HepG2 (cell line): ENCODE data around the gene SEMA4C. TPM values are rescaled to one million over a fixed set of nuclear protein-coding genes. Genes with fewer than 3 reads are reported as not detected.
A peak's percentile ranks its signal among the peaks of the same experiment; 100 is the strongest.

Source experiments
- MYNN ChIP-seq: sonication (generic); formaldehyde crosslinking; IDR thresholded peaks from 2 replicates; pipeline ENCODE4 v1.4.0; 2020; ENCODE audit warnings: mild to moderate bottlenecking, low read depth, missing genetic modification reagents
- NFYB ChIP-seq: sonication (generic); formaldehyde crosslinking; IDR thresholded peaks from 2 replicates; pipeline ENCODE4 v1.4.0; 2020; ENCODE audit warnings: missing genetic modification reagents
- RBFOX2 ChIP-seq: fragments of 200-400 bp; formaldehyde crosslinking; IDR thresholded peaks from 2 replicates; pipeline ENCODE4 v1.6.1; 2017; ENCODE audit warnings: low read depth, mild to moderate bottlenecking, low read length
- ZBTB42 ChIP-seq: sonication (generic); formaldehyde crosslinking; IDR thresholded peaks from 2 replicates; pipeline ENCODE4 v1.5.0; 2020; ENCODE audit warnings: mild to moderate bottlenecking, missing genetic modification reagents
- ZFP62 ChIP-seq: sonication (generic); formaldehyde crosslinking; IDR thresholded peaks from 2 replicates; pipeline ENCODE4 v1.4.0; 2020; ENCODE audit warnings: missing genetic modification reagents
- ZNF234 ChIP-seq: sonication (generic); formaldehyde crosslinking; conservative IDR thresholded peaks from 2 replicates; pipeline ENCODE4 v1.5.1; 2020; ENCODE audit warnings: mild to moderate bottlenecking, missing genetic modification reagents
- ZNF337 ChIP-seq: sonication (generic); formaldehyde crosslinking; IDR thresholded peaks from 2 replicates; pipeline ENCODE4 v1.5.1; 2020; ENCODE audit warnings: missing genetic modification reagents, low read depth, mild to moderate bottlenecking, borderline replicate concordance
- ZNF33A ChIP-seq: sonication (generic); formaldehyde crosslinking; IDR thresholded peaks from 2 replicates; pipeline ENCODE4 v1.5.1; 2020; ENCODE audit warnings: missing genetic modification reagents, mild to moderate bottlenecking, moderate library complexity, borderline replicate concordance
- ZNF441 ChIP-seq: sonication (generic); formaldehyde crosslinking; IDR thresholded peaks from 2 replicates; pipeline ENCODE4 v1.7.0; 2021; ENCODE audit warnings: missing genetic modification reagents, borderline replicate concordance
- polyA plus RNA-seq, 8 experiments: library from polyadenylated mRNA; depleted of rRNA in 3 of 8; stranded (reverse) in 7 of 8; unstranded in 1 of 8; fragments of >200 nt; fragmentation: Illumina TruSeq in 4 of 8; extraction: Trizol in 4 of 8; gene quantifications; 2 replicates each; pipeline versions ENCODE4 v1.2.1 to v1.2.3, GENCODE V29; 2011 to 2016; ENCODE audit warnings: low read depth in 4 of 8, missing spikeins in 1 of 8, mixed read lengths in 1 of 8; ENCODE audit not compliant: insufficient read depth in 1 of 8
- total RNA-seq, 5 experiments: library from RNA; depleted of rRNA; stranded (reverse); fragments of >200 nt; fragmentation: Illumina TruSeq; extraction: Trizol; gene quantifications; 2 replicates each; pipeline ENCODE4 v1.2.3, GENCODE V29; 2016; ENCODE audit warnings: low read depth in 1 of 5
- TF ChIP-seq, protein P1 (sequence below): sonication (generic); formaldehyde crosslinking; IDR thresholded peaks from 2 replicates; pipeline ENCODE4 v1.5.1; 2020; ENCODE audit warnings: mild to moderate bottlenecking, missing genetic modification reagents, moderate library complexity
- TF ChIP-seq, protein P2 (sequence below): fragments of 450-650 bp; IDR thresholded peaks from 2 replicates; pipeline ENCODE4 v1.6.1; 2017; ENCODE audit warnings: mild to moderate bottlenecking
- TF ChIP-seq, protein P3 (sequence below): sonication (generic); formaldehyde crosslinking; IDR thresholded peaks from 2 replicates; pipeline ENCODE4 v1.5.1; 2020; ENCODE audit warnings: mild to moderate bottlenecking, missing genetic modification reagents, borderline replicate concordance
- TF ChIP-seq, protein P4 (sequence below): sonication (generic); formaldehyde crosslinking; IDR thresholded peaks from 2 replicates; pipeline ENCODE4 v1.4.0; 2020; ENCODE audit warnings: mild to moderate bottlenecking, missing genetic modification reagents, borderline replicate concordance

SEMA4C gene
- total and polyA plus RNA-seq, 2 of the 13 experiments (the other 11 are each of a cell fraction or from before 2014, with no cell fraction given) = 25.9 to 46.6 TPM

DNA sequence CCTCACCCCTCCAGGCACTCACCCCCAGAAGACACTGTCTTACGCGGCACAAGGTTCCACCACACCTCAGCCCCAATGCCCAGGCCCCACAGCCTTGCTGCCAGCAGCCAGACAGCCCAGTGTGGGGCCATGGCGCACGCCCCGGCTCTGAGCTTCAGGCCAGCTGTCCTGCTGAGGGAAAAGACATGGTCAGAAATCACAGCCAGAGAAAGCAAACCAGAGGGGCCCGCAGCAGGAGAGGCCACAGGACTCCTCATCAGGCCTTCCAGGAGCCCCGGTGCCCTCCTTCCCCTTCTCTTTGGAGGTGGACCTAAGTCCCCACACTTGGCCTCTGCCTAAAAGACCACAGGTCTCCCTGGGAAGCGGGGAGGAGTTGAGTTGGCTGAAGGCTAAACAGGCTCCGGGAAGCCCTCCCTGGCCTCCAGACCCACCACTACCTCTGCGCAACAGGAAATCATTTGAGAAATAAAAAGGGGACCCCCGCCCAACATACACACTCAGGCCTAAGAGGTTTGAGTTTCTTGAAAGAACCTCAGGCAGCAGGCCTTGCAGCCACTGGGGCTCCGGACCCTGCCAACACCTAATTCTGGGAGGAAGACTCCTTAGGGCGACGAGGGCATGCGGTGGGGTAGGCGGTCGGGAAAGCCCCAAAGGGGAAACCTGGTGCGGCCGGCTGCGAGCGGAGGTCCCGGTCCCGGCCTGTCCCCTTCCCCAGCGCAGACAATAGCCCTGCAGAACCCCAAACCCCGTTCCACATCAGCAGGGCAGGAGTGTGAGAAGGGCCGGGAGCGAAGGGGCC, 1.9 kb downstream of the SEMA4C start (continued):
- TF ChIP-seq, protein P1, sequence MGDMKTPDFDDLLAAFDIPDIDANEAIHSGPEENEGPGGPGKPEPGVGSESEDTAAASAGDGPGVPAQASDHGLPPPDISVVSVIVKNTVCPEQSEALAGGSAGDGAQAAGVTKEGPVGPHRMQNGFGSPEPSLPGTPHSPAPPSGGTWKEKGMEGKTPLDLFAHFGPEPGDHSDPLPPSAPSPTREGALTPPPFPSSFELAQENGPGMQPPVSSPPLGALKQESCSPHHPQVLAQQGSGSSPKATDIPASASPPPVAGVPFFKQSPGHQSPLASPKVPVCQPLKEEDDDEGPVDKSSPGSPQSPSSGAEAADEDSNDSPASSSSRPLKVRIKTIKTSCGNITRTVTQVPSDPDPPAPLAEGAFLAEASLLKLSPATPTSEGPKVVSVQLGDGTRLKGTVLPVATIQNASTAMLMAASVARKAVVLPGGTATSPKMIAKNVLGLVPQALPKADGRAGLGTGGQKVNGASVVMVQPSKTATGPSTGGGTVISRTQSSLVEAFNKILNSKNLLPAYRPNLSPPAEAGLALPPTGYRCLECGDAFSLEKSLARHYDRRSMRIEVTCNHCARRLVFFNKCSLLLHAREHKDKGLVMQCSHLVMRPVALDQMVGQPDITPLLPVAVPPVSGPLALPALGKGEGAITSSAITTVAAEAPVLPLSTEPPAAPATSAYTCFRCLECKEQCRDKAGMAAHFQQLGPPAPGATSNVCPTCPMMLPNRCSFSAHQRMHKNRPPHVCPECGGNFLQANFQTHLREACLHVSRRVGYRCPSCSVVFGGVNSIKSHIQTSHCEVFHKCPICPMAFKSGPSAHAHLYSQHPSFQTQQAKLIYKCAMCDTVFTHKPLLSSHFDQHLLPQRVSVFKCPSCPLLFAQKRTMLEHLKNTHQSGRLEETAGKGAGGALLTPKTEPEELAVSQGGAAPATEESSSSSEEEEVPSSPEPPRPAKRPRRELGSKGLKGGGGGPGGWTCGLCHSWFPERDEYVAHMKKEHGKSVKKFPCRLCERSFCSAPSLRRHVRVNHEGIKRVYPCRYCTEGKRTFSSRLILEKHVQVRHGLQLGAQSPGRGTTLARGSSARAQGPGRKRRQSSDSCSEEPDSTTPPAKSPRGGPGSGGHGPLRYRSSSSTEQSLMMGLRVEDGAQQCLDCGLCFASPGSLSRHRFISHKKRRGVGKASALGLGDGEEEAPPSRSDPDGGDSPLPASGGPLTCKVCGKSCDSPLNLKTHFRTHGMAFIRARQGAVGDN (CRISPR knock-in tag) = no peak
- TF ChIP-seq ZNF441 (no peak), ZNF337 (CRISPR knock-in tag) (no peak), ZNF33A (CRISPR knock-in tag) (0 out of 2 replicates have a peak, but pooled peaks have one; percentile 41), ZNF234 (no peak), NFYB (CRISPR knock-in tag) (peak; percentile 23; the same call in 1 of the 2 replicates), MYNN (CRISPR knock-in tag) (0 out of 2 replicates have a peak, but pooled peaks have one; percentile 60), ZBTB42 (CRISPR knock-in tag) (no peak), ZFP62 (no peak), RBFOX2 (no peak; the same call in 1 of the 2 replicates)
- TF ChIP-seq, protein P2, sequence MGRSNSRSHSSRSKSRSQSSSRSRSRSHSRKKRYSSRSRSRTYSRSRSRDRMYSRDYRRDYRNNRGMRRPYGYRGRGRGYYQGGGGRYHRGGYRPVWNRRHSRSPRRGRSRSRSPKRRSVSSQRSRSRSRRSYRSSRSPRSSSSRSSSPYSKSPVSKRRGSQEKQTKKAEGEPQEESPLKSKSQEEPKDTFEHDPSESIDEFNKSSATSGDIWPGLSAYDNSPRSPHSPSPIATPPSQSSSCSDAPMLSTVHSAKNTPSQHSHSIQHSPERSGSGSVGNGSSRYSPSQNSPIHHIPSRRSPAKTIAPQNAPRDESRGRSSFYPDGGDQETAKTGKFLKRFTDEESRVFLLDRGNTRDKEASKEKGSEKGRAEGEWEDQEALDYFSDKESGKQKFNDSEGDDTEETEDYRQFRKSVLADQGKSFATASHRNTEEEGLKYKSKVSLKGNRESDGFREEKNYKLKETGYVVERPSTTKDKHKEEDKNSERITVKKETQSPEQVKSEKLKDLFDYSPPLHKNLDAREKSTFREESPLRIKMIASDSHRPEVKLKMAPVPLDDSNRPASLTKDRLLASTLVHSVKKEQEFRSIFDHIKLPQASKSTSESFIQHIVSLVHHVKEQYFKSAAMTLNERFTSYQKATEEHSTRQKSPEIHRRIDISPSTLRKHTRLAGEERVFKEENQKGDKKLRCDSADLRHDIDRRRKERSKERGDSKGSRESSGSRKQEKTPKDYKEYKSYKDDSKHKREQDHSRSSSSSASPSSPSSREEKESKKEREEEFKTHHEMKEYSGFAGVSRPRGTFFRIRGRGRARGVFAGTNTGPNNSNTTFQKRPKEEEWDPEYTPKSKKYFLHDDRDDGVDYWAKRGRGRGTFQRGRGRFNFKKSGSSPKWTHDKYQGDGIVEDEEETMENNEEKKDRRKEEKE = no peak
- TF ChIP-seq, protein P3, sequence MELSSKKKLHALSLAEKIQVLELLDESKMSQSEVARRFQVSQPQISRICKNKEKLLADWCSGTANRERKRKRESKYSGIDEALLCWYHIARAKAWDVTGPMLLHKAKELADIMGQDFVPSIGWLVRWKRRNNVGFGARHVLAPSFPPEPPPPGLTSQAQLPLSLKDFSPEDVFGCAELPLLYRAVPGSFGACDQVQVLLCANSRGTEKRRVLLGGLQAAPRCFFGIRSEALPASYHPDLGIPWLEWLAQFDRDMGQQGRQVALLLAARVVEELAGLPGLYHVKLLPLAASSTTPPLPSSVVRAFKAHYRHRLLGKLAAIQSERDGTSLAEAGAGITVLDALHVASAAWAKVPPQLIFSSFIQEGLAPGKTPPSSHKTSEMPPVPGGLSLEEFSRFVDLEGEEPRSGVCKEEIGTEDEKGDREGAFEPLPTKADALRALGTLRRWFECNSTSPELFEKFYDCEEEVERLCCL (CRISPR knock-in tag) = no peak
- TF ChIP-seq, protein P4, sequence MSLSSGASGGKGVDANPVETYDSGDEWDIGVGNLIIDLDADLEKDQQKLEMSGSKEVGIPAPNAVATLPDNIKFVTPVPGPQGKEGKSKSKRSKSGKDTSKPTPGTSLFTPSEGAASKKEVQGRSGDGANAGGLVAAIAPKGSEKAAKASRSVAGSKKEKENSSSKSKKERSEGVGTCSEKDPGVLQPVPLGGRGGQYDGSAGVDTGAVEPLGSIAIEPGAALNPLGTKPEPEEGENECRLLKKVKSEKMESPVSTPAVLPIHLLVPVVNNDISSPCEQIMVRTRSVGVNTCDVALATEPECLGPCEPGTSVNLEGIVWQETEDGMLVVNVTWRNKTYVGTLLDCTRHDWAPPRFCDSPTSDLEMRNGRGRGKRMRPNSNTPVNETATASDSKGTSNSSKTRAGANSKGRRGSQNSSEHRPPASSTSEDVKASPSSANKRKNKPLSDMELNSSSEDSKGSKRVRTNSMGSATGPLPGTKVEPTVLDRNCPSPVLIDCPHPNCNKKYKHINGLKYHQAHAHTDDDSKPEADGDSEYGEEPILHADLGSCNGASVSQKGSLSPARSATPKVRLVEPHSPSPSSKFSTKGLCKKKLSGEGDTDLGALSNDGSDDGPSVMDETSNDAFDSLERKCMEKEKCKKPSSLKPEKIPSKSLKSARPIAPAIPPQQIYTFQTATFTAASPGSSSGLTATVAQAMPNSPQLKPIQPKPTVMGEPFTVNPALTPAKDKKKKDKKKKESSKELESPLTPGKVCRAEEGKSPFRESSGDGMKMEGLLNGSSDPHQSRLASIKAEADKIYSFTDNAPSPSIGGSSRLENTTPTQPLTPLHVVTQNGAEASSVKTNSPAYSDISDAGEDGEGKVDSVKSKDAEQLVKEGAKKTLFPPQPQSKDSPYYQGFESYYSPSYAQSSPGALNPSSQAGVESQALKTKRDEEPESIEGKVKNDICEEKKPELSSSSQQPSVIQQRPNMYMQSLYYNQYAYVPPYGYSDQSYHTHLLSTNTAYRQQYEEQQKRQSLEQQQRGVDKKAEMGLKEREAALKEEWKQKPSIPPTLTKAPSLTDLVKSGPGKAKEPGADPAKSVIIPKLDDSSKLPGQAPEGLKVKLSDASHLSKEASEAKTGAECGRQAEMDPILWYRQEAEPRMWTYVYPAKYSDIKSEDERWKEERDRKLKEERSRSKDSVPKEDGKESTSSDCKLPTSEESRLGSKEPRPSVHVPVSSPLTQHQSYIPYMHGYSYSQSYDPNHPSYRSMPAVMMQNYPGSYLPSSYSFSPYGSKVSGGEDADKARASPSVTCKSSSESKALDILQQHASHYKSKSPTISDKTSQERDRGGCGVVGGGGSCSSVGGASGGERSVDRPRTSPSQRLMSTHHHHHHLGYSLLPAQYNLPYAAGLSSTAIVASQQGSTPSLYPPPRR (CRISPR knock-in tag) = no peak
